Activated CD8-positive, alpha-beta memory T cell treated with anti-CD3 and anti-CD28 coated beads, Interleukin-2, amount 50 U/mL, for 4 hours (primary cell): Measurements from ENCODE around the gene GAB1.

Source experiments
- DNase-seq: peaks from one replicate; pipeline ENCODE4 v3.0.0-alpha.2; 2020

GAB1 gene

DNA sequence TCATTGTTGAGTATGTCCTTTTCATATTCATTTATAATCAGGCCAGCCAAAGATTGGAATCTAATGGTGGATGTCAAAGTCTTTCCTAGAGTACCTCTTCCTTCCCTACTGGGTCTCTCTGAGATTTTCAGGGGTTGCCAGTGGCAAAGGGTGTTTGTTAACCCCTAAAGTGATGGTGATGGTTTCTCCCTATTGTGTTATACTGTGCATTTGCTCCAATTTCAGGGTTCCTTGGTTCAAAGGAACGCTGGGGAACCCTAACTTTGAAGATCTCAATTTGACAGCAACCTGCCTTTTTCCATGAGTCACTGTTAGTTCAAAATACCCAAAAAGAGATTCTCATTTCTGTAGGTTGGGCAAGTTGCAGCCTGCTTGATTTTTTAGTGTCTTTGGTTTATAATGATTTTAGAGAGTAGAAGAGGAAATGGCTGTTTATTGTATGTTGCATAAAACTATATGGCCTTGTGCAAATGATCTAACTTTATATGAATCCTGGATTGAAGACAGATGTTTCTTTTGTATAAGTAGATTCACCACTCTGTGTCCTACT, 23.0 kb downstream of the GAB1 start:
- DNase-seq, result no peak

DNA sequence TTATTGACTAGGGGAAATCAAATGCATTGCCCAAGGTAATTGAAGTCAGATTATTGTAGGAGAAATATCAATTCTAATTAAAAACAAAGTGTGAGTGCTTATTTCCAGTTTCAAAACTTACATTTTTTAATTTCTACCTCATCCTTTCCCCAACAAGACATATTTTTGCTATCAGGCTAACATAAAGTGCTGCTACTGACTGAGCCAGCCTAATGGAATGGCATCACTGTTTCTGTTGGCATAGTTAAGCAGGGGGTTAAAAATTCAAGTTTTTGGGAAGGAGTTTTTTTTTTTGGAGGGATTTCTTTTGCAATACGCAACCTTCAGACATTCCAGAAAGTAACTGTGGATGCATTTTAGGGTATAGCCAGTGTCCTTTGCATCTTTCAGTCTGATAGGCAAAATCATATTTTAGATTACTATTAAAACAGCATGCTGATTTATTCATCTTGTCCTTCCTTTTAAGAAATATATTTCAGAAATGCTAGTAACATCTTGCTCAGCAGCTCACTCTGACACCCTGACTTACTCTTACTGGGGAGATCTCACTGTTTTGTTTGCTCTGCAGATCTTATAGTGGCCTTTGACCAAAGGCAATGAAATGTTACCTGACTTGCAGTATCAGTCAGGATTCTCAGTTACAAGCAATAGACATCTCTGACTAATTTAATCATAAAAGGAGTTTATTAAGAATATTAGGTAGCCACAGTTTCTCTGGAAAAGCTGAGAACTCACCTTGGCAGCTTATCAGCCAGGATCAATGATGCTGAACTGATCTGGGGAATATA, 24.4 kb downstream of the GAB1 start:
- DNase-seq, result no peak

DNA sequence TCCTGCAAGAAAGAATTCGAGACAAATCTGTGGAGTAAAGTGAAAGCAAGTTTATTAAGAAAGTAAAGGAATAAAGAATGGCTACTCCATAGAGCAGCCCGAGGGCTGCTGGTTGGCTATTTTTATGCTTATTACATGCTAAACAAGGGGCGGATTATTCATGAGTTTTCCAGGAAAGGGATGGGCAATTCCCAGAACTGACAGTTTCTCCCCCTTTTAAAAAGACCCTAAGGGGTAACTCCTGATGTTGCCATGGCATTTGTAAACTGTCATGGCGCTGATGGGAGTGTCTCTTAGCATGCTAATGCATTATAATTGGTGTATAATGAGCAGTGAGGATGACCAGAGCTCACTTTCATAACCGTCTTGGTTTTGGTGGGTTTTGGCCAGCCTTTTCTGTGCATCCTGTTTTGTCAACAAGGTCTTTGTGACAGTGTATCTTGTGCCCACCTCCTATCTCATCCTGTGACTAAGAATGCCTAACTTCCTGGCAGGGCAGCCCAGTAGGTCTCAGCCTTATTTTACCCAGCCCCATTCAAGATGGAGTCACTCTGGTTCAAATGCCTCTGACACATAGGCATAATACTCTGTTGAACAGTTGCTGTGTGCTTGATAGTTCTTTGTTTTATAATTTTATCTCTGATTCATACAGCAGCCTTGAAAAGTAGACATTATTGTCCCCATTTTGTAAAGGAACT, 25.8 kb downstream of the GAB1 start:
- no peak for DNase-seq

DNA sequence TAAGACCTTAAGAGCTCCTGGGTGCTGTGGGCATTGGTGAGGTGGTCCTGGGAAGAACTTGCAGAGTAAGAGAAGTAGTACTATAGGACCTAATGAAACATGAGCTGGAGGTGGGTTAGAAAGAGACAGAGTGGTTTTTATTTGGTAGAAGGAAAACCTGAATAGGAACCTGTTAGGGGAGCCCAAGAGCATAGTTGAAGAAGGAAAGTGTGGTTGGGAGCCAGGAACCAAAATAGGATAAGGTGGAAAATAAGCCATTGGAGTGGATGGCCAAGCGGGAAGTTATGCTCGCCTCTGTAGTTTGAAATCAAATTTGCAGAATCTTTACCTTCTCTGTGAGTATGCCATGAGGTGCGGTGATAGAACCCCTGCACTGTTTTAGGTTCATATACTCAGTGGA, 26.7 kb downstream of the GAB1 start:
- DNase-seq, result no peak

DNA sequence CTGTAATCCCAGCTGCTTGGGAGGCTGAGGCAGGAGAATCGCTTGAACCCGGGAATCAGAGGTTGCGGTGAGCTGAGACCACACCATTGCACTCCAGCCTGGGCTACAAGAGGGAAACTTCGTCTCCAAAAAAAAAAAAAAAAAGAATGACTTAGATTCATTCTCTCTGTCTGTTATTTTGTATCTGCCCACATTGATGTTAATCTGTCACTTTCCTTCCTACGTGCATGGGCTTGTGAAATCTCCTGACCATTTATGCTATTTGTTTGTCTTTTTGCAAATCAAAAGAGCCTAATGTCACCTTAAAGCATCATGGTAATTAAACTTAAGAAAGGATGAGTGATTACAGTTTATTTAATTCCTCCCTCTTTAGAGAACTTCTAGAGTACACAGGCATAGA, 27.4 kb downstream of the GAB1 start:
- DNase-seq, result no peak

DNA sequence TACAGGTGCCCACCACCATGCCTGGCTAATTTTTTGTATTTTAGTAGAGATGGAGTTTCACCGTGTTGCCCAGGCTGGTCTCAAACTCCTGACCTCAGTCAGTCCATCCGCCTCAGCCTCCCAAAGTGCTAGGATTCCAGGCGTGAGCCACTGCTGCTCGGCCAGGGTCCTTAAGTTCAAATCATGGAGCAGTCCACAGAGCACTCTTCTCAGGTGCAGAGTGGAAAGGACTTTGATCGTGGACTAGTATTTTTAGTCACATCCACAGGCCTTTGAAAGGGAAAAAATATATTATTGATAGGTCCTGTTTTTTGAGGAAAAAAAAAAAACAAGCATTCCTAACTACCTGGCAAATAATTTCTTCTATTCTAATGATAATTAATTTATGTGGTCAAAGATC, 31.2 kb downstream of the GAB1 start:
- DNase-seq, result no peak

DNA sequence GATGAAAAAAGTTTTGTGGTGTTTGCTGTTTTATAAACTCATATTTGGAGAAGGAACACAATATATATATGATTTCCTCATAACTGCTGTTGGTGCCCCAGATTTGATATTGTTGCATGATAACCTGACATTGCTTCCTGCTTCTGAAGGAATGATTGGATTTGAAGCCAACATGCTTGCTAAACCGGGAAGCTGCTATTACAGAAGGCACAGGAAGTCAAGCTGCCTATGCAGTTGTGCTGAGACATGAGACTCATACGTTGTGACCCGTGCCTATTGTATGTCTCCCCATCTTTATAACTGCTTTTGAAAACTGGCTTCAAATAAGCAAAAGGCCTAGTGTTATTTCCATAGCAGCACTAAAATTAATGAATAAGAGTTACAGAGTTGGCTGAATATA, 32.9 kb downstream of the GAB1 start:
- DNase-seq, result no peak

DNA sequence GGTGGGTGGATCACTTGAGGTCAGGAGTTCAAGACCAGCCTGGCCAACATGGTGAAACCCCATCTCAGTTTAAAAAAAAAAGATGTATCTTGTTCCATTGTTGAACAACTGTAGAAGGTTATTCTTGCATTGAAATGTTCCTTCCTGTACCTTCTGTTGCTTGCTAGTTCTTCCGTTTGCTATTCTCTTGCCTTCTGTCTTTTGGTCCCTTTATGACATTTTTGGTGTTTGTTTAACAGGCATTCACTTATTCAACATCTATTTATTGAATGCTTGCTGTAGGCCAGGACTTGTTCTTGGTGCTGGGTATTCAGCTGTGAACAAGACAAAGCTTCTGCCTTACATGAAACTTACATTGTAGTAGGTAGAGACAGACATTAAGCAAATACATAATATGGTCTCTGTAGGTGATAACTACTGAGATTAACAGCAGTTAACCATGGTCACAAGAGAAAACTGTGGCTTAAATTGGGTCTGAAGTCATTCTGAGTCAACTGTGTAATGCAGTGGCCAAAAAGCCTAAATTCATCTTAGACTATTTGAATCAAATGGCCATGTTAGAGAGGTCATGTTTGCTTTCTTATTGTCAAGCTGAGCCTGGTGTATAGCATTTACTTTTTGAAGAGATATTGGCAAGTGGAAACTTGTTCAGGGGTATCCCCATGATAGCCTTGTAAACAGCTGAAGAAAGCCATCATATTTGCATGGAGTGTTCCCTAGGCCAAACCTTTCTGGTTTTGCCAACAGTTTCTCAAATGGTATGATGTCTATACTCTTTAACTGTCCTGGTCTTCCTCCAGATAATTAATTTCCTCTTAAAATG, 35.6 kb downstream of the GAB1 start:
- no peak for DNase-seq

DNA sequence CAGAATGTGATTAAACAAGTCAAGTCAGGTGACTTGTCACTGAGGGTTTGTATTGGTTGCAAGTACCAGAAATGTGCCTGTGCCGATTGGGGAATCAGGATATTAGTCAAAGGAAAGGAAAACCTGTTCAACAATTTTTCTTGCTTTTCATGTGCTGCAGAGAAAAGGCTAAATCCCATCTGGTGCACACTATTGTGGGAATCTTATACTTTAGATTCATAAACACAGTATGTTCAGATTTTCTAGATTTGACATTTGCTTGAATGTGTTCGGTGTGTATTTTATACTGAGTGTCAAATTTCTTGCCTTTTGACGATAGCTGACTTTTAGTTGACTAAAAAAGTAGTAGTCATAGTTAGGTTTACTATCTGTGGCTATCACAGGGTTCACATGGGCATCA, 37.6 kb downstream of the GAB1 start:
- DNase-seq, result no peak

DNA sequence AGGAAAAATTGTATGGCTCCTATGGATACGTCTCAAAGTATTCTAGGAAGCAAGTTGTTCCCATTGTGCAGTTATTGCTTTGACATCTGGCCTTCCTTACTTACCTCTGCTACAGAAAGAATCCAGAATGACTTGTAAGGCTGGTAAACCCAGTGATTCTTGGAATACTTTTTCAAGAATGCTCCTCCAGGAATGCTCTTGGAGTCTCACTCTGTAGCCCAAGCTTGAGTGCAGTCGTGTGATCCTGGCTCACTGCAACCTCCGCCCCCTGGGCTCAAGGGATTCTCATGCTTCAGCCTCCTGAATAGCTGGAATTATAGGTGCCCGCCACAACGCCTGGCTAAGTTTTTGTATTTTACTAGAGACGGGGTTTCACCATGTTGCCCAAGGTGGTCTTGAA, 38.1 kb downstream of the GAB1 start:
- DNase-seq, result no peak

DNA sequence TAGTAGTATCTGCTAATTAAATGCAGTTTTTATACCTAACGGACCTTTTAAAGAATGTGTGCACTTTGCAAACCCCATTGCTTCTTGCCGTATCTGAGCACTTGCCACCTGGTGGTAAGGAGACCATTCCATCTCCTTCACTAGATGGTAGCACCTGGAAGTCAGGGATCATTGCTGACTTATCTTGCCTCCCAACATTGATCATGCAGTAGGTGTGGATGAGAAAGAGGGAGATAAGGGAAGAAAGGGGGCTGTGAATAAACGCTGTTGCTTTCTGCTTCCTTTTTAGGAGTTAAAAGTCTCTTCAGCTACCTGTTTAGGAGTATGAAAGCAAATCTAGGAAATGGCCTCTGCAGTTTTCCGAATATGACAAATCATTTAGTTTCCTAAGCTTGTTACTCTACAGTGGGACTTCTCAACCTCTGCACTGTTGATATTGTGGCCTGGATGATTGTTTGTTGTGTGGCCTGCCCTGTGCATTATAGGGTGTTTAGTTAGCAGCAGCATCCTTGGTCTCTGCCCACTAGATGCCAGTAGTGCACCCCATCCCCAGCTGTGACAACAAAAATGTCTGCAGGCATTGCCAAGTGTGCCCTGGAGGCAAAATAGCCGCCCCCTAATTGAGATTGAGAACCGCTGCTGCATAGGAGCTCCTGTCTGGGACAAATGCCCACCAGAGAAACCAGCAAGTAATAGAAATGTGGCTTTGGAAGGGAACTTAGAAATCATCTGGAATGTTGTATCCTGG, 38.8 kb downstream of the GAB1 start:
- no peak for DNase-seq

DNA sequence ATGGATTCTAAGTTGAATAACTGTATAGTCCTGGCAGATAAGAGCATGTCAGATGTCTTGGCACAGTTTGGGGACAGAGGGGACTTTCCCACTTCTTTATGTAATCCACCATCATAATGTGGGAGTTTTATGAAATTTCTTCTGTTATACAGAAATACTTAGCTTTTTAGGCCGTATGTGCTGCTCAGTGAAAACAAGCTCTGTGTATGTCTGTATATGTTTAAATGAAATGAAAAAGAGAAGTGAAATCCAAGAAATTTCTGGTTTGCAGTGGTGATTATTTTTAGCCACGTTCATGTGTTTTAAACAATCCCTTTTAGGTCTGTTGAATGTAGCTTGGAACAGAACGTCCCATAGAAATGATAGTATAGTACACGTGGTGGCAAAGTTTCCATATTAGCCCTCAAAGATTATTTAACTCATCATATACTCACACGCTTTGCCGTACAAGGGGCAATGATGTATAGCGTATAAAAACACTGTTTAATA, 41.0 kb downstream of the GAB1 start:
- no peak for DNase-seq

DNA sequence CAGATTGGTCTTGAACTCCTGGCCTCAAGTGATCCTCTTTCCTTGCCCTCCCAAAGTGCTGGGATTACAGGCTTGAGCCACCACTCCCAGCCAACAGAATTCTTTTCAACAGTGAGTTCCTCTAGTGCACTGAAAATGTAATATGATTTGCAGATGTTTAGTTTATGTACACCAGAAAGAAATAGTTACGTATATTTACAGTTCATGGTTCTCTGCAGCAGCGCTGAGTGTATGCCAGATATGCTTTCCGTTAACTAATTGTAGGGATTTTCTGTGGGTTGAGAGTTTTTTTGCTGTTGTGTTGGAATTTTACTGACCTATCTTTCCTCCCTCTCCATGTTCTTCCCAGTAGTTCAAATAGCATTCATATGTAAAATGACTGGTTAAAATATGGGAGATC, 44.0 kb downstream of the GAB1 start:
- no peak for DNase-seq

DNA sequence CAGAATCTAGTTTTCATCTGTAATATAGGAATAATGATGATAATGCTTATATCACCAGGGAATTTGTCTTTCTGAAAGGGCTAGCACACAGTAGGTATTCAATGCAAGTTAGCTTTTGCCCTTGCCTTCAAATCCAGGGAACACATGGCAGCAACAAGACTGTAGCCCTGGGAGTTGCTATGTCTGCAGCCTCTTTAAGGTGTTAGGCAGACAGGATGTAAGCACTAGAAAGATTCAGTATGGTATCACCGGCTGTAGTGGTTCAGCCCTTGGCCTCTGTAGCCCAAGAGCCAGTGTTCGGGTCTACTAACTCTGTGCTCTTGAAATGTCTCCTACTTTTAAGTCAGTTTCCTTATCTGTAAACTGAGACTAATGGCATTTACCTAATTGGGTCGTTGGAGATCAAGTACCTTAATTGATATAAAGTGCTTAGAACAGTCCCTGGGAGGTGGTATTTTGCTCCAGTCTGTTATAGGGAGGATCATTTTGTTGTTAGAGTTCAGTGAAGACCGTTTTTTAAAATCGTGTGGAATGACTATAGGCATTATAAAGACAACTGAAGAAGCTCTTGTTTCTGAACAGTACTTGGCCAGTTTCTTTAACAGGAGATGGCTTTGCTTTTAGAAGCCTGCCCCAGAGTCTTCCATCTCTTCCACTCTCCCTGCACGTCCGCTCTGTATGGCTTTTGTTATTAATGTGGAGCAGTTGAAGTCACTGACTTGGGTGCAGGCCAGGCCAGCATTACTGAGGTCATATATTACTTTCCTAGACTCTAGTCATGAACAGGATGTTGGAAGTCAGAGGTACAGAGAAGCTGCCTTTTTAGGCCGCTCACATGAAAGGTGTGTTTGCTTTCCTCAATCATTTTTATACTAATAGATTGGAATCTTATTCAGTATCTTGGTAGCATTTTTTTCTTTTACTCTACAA, 44.8 kb downstream of the GAB1 start:
- no peak for DNase-seq

DNA sequence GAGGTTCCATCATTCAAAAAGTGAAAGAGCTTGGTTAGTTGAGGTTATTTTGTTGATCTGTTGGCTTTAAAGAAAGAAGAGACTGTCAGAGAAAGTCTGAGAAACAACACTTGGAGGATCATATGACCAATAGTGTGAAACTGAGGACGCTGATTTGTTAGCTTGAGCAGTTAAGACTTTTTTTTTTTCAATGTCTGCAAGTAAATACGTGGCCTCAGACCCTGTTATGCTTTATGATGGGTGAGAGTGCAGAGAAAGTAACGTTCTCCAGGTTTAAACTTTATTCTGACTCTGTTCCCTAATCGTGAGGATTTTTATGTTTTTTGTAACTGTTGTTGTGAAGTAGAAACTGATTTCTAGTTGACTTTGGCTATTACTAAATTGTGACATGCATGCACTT, 45.9 kb downstream of the GAB1 start:
- DNase-seq, result no peak

DNA sequence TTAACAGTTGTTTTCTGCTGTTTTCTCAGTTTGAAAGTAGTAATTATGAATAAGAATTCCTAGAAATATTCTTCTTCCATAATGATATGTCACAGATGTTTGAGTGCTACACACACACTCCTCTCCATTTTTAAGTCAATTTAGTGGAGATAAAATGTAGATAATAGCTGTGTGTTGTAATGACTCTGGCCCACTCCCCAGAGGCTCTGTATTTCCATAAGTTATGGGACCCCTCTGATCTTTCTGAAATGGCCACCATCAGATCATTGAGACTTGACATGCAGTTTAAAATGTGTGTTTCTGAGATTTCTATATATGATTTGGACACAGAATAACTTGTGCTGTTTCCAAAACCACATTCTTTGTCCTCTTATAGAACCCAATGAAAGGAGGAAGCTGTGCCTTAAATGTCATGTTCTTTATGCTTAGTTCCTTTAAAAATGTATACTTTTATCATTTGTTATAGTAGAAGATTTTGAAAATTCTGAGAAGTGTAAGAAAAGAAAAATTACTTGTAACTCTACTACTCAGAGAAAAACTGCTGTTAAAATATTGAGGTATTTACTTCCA, 46.4 kb downstream of the GAB1 start:
- DNase-seq, result no peak

DNA sequence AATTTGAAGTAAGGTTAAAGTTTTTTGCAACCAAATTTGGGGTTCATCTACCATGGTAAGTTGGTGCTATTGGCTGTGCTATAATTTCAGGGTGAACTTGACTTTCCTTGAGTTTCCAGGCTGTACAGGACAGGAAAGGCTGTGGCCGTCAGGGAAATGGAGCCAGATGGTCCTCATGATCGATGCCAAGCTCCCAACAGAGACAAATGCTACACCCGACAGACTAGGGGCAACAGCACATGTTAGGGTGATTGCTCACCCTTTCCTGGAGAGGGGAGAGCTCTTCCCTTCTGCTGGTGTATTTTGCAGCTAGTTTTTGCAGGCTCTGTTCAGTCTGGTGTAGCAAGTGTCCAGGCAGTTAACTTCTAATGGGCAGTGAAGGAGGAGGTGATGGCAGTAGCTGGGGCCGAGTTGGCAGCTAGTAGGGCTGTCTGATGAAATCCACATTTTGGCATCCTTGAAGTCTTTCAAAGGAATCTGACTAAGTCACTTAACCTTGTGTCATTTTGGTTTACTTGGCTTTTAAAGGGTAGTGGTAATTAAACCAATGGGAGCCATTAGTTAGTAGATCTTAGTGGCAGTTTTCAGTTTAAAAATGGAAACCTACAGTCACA, 47.8 kb downstream of the GAB1 start:
- DNase-seq, result no peak

DNA sequence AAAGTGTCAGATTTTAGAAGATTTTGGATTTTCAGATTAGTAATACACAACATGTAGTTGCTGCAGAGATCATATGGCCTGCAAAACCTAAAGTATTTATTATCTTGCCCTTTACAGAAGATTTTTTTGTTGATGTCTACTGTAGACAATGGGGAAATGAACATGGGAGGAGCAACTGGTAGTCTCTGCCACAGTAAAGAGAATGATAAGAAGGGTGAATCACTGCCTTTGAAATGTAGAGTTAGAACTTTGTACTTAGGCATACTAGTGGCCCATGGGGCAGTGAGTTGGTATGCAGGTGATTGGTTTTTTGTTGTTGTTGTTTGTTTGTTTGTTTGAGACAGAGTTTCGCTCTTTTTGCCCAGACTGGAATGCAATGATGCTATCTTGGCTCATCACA, 50.1 kb downstream of the GAB1 start:
- no peak for DNase-seq

DNA sequence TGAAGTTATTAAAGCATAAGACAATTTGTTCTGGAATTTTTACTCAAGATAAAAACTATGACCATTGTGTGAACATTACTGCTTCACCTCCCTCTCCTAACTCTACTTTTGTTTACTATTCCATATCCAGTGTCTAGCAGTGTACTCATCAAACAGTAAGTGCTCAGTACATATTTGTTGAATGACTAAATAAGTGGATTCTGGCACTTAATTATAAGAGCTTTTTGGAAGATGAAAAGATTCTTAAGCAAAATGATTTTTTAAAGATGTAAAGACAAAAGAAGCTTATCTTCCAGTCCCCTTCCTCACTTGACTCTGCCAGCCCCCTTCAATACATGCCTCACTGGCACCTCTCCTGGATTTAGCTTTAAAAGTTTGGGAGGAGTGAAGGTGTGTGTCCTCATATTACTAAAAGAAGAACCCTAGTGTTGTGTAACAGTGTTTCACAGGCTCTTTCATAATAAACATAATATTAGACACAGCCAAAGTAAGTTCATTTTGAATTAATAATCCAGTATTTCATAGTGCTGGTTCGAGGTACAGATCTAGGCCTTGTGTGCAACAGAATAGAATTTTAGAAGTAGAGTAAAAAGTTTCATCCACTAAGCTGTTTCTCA, 53.0 kb downstream of the GAB1 start:
- DNase-seq, result no peak

DNA sequence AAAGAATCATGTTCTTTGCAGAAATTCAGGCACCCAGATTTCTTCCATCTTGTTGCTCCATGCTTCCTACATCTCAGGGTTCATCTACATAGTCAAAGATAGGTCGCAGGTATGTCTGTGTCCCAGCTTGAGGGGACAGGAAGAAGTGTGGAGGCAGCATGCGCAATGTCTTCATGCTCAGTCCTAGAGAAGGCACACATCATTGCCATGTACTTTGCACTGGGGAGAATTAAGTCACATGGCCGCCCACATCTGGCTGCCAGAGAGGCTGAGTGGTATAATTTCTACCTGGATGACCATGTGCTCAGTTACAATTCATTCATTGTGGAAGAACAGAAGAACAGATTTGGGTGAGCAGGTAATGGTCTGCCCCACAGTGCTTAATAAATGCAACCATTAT, 54.1 kb downstream of the GAB1 start:
- no peak for DNase-seq
